Limb (tissue), 2 donors: ENCODE measurements around the gene CELSR2.

Source experiments
- DNase-seq, 2 donors: peaks; one replicate each; pipeline ENCODE4 v3.0.0-alpha.2; 2016; ENCODE audit errors: extremely low spot score in 2 of 2

CELSR2 gene

DNA sequence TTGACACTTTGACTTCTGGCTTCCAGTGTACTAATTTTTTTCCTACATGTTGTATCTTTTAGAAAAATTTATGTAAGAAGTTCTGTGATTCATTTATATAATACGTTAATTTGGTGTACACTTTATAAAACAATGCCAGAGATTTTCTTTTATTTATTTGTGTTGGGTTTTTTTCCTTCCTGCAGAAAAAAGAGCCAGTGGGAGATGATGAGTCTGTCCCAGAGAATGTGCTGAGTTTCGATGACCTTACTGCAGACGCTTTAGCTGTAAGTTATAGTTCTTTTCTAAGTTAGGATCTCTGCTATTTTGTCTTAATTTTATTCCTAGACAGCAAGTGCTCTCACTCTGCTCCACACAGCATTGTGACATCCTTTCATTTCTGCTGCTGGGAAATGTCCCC lies 21.2 kb upstream of the CELSR2 start:
- no peak for DNase-seq

GRCh38 chr1:109229531-109230127 lies 19.7 kb upstream of the CELSR2 start:
- no peak for DNase-seq

GRCh38 chr1:109231066-109231465 lies 18.3 kb upstream of the CELSR2 start:
- DNase-seq, result no peak

- no peak for DNase-seq
Measured at GRCh38 chr1:109235137-109235536, 14.2 kb upstream of the CELSR2 start.

- no peak for DNase-seq
Measured at GRCh38 chr1:109237512-109237911, 11.8 kb upstream of the CELSR2 start.

- no peak for DNase-seq
Measured at GRCh38 chr1:109238382-109238781, 11.0 kb upstream of the CELSR2 start.

GRCh38 chr1:109239047-109239408 lies 10.3 kb upstream of the CELSR2 start:
- no peak for DNase-seq

DNA sequence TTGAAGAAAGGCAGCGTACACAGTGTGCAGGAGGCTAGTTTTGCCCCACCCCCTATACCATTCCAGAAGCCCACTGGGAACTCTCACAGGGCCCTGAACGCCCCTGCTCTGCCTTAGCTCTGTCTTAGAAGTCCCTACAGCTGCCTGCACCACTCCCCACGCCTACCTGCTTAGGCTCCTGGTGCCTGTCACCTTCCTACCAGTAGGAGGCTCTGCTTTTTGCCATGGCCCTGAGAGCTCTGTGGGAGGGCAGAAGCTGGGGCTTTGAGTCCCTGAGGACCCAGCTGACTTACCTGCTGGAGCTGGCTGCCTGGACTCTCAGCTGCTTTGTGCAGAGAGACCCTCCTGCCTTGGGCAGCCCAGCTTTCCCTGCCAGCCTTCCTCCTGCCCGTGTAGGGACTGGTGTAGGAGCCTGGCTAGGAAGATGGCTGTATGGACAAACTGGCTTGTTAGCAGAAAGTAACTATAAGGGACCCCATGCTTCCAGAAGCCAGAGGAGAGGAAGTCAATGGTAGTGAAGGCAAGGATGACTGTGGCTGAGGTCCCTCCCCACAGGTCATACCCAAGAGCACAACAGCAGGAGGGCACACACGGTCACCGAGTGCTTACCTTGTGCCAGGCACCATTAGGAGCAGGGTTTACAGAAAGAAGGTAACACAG lies 9.8 kb upstream of the CELSR2 start:
- no peak for DNase-seq

GRCh38 chr1:109240158-109241152 lies 8.9 kb upstream of the CELSR2 start:
- peak; percentile 51 to 82 for DNase-seq

DNA sequence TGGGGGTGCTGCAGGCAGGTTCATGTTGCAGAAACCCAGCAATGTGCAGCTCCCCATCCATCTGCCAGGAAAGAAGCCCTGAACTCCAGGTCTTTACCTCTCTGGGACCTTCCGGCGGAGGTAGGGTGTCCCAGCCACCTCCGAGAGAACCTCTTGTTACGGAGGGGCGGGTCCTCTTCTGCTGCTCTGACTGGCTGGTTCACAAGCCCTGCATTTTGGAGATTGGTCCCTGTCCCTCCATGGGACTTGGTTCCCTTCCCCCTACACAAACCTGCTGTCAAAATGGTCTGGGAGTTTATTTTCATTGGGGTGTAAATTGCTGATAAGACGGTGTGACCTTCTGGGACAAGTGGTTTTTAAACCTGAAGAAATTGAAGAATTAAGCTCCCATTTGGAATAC lies 8.0 kb upstream of the CELSR2 start:
- DNase-seq, result no peak

- DNase-seq, result no peak
Measured at GRCh38 chr1:109241841-109242345, 7.4 kb upstream of the CELSR2 start.

DNA sequence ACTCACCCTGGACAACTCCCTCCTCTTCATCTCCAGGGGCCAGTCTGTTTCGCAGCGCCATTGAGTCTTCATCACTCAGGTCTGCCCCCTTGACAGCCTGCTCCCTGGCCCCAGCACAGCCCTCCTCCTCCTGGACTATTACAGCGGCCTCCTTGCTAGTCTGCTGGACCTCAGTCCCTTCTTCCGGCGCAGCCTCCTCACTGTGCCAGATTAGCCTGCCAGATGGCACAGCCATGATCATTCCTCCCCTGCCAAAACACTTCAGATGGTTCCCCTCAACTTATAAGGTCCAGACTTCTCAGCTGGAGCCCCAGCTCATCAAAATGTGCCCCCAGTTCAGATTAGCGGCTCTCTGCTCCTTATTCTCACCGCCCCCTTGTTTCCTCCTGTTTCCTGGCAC lies 7.0 kb upstream of the CELSR2 start:
- DNase-seq, result no peak

DNA sequence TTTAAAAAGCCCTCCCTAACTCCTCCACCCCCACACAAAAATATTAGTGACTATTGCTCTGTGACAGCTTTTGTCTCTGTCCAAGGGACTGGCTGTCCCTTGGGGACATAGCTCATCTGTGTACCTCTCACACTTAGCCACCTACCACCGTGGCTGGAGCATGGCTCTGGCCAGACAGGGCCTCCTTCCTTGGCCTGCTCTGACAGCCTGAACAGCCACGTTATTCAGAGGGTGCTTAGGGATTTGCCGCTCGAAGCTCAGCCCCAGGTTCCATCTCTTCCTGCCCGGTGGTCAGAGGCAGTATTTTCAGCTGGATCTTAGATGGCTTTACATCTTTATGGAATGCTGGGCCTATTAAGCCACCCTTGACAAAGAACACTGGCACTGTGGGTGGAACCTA lies 6.1 kb upstream of the CELSR2 start:
- DNase-seq, result no peak

- DNase-seq, result no peak
Measured at GRCh38 chr1:109243860-109244552, 5.3 kb upstream of the CELSR2 start.

DNA sequence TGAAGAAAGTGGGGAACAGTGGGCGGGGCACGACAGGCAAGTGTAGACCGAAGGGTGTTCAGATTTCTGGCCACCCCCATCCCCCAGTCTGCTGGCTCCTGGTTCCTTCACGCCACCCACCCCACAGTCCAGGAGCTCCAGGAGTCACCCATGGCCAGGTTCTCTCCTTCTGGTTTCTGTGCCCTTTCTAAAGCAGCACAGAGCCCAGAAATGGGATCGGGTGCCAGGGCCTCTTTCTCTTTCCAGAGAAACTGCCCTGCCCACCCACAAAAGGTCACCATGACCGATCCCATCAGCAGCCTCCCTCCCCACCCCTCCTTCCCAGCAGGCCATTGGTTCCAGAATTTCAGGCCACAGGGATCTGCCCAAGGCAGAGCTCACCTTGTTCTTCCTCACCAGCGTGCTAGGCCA lies 3.2 kb upstream of the CELSR2 start:
- no peak for DNase-seq

- DNase-seq, result no peak
Measured at GRCh38 chr1:109247401-109248365, 1.7 kb upstream of the CELSR2 start.

- peak in 1 of 2 donors; percentile 26 for DNase-seq
Measured at GRCh38 chr1:109248444-109248796, 919 bp upstream of the CELSR2 start.

DNA sequence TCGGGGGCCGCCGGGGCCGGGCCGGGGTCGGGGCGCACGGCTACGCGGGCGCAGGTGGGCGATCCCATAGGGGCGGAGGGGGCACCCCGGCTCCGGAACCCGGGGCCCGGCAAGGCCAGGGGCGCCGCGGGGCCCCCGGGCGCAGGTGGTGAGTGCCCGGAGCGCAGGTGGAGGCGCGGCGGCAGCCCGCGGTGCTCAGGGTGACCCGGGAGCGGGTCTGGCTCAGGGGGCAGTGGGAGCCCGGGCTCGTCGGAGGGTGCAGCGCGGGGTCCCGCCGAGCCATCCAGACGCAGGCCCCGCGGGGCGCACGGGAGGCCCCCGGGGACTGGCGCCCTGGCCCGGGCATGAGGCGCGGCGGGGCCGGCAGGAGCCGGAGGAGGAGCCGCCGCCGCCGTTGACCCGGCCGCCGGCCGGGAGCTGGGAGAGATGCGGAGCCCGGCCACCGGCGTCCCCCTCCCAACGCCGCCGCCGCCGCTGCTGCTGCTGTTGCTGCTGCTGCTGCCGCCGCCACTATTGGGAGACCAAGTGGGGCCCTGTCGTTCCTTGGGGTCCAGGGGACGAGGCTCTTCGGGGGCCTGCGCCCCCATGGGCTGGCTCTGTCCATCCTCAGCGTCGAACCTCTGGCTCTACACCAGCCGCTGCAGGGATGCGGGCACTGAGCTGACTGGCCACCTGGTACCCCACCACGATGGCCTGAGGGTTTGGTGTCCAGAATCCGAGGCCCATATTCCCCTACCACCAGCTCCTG lies 489 bp downstream of the CELSR2 start:
- peak in 1 of 2 donors; percentile 48 for DNase-seq

GRCh38 chr1:109250454-109251276 lies 1.3 kb downstream of the CELSR2 start:
- peak in 1 of 2 donors; percentile 16 for DNase-seq
